Measurements from ENCODE around the gene SPIN4. TPM values are rescaled to one million over a fixed set of nuclear protein-coding genes. Genes with fewer than 3 reads are reported as not detected.
"Not testable (repeated sequence)": the region's sequence is repeated elsewhere in the genome, so short reads cannot be mapped to it uniquely, and the experiment has no call there.

SPIN4 gene
- total RNA-seq = 4.3 and 4.6 TPM in 2 replicates
- 4.6 TPM for polyA plus RNA-seq (2012)

- peak; percentile 86 for DNase-seq (ENCODE audit: low read depth)
Observed at GRCh38 chrX:63350941-63351616, at the start of gene SPIN4. Gene SPIN4, minus strand, starts transcription at chrX:63351332. Its CDS starts 513 bp downstream, at chrX:63350819.

GRCh38 chrX:63400340-63400739 lies 49.2 kb upstream of the SPIN4 start:
- DNase-seq (ENCODE audit: low read depth) = no peak

- no peak for DNase-seq (ENCODE audit: low read depth)
Observed at GRCh38 chrX:63394872-63395271, 43.7 kb upstream of the SPIN4 start.

GRCh38 chrX:63393094-63393493 lies 42.0 kb upstream of the SPIN4 start:
- DNase-seq (ENCODE audit: low read depth) = not testable (repeated sequence)

- no peak for DNase-seq (ENCODE audit: low read depth)
Observed at GRCh38 chrX:63387411-63387810, 36.3 kb upstream of the SPIN4 start.

- not testable (repeated sequence) for DNase-seq (ENCODE audit: low read depth)
Observed at GRCh38 chrX:63384263-63384662, 33.1 kb upstream of the SPIN4 start.

- not testable (repeated sequence) for DNase-seq (ENCODE audit: low read depth)
Observed at GRCh38 chrX:63373012-63373411, 21.9 kb upstream of the SPIN4 start.

- DNase-seq (ENCODE audit: low read depth) = not testable (repeated sequence)
Observed at GRCh38 chrX:63367699-63368098, 16.6 kb upstream of the SPIN4 start.

- no peak for DNase-seq (ENCODE audit: low read depth)
Observed at GRCh38 chrX:63363788-63364187, 12.7 kb upstream of the SPIN4 start.

- DNase-seq (ENCODE audit: low read depth) = no peak
Observed at GRCh38 chrX:63361494-63361893, 10.4 kb upstream of the SPIN4 start.

GRCh38 chrX:63354484-63354883 lies 3.4 kb upstream of the SPIN4 start:
- DNase-seq (ENCODE audit: low read depth) = no peak

- DNase-seq (ENCODE audit: low read depth) = peak; percentile 7
Observed at GRCh38 chrX:63350465-63350877, 661 bp downstream of the SPIN4 start.

- peak; percentile 32 for DNase-seq (ENCODE audit: low read depth)
Observed at GRCh38 chrX:63349307-63349706, 1.8 kb downstream of the SPIN4 start.

GRCh38 chrX:63330681-63331080 lies 20.5 kb downstream of the SPIN4 start:
- no peak for DNase-seq (ENCODE audit: low read depth)

- DNase-seq (ENCODE audit: low read depth) = no peak
Observed at GRCh38 chrX:63327788-63328187, 23.3 kb downstream of the SPIN4 start.

- no peak for DNase-seq (ENCODE audit: low read depth)
Observed at GRCh38 chrX:63299596-63299995, 51.5 kb downstream of the SPIN4 start.
